ENCODE results near the gene URI1.
"Not testable (repeated sequence)": the region's sequence is repeated elsewhere in the genome, so short reads cannot be mapped to it uniquely, and the experiment has no call there.

Gene URI1

DNA sequence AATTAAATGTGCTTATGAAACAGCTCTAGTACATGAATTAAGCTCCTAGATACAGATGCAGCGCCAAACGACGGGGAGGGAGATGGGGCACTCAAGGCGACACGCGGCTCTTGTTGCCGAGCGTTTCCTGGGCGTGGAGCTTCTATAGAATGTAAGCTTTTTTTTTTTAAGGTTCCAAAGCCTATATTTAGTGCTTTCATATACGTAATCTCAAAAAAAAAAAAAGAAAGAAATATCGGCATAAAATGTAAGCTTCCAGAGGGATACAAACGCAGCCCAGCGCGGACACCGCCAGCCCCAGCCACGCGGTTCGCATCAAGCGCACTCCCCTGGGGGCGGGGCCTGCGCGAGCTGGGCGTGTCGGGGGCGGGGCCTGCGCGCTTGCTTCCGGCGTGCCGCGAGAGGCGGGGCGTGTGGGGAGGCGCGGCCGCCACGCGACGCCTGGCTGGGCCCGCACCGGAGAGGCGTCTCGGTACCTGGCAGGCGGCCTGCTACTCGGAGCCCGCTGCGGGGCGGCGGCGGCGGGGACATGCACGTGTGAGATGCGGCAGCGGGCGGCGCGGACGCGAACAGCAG, at the start of gene URI1:
Gene URI1 (plus strand): TSS at position 412 of the 576 bp plus-strand sequence. CDS start 309 bp downstream, outside the sequence.
- peak; percentile 94 for DNase-seq

- no peak for DNase-seq
These were observed 48.3 kb upstream of the URI1 start for GRCh38 chr19:29893606-29894284.

DNA sequence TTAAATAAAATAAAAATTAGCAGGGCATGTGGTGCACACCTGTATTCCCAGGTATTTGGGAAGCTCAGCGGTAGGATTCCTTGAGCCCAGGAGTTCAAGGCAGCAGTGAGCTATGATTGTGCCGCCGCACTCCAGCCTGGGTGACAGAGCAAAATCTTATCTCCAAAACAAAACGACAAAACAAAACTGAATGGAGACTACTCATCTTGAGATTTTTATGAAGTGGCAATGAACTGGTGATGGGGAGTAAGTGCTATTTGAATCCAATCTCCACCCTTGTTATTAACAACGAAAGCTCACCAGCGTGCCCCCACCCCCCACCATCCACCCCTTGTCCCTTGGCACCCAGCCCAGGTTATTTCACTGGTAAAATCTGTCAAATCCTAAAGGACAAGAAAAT, 45.2 kb upstream of the URI1 start:
- peak; percentile 22 for DNase-seq

- DNase-seq, result no peak
These were observed 44.6 kb upstream of the URI1 start for GRCh38 chr19:29897466-29897865.

DNA sequence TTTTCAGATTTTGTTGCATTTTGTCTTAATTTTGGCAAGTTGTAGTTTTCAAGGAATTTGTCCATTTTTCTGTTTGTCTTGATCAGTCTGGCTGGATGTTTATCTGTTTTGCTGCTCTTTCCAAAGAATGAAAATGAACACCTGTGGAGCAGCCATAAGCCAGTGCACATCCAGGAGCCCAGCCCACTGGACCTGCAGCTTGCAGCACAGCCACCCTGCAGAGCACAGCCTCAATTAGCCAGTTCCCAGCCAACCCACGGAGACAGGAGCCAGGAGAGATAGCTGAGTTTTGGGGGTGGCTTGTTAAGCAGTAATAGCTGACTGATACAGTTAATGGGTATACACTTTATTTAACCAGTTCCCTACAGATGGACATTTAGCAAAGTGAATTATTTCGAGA, 38.0 kb upstream of the URI1 start:
- no peak for DNase-seq

GRCh38 chr19:29908963-29909944, 32.8 kb upstream of the URI1 start:
- DNase-seq, result no peak

GRCh38 chr19:29914933-29915332, 27.1 kb upstream of the URI1 start:
- no peak for DNase-seq

- DNase-seq, result not testable (repeated sequence)
These were observed 26.2 kb upstream of the URI1 start for GRCh38 chr19:29915832-29916231.

GRCh38 chr19:29917911-29918310, 24.1 kb upstream of the URI1 start:
- no peak for DNase-seq

- DNase-seq, result no peak
These were observed 23.1 kb upstream of the URI1 start for GRCh38 chr19:29918891-29919290.

GRCh38 chr19:29922972-29923371, 19.1 kb upstream of the URI1 start:
- no peak for DNase-seq

- DNase-seq, result no peak
These were observed 18.4 kb upstream of the URI1 start for GRCh38 chr19:29923653-29924052.

DNA sequence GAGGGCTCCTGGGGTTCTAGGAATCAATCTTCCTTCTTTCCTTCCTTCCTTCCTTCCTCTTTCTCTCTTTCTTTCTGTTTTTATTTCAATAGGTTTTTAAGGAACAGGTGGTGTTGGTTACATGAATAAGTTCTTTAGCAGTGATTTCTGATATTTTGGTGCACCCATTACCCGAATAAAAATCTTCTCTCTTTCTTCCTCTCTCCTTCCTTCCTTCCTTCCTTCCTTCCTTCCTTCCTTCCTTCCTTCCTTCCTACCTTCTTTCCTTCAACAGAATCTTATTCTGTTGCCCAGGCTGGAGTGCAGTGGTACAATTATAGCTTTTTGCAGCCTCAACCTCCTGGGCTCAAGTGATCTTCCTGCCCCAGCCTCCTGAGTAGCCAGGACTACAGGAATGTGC, 16.0 kb upstream of the URI1 start:
- DNase-seq, result no peak

- DNase-seq, result no peak
These were observed 15.2 kb upstream of the URI1 start for GRCh38 chr19:29926801-29927200.

DNA sequence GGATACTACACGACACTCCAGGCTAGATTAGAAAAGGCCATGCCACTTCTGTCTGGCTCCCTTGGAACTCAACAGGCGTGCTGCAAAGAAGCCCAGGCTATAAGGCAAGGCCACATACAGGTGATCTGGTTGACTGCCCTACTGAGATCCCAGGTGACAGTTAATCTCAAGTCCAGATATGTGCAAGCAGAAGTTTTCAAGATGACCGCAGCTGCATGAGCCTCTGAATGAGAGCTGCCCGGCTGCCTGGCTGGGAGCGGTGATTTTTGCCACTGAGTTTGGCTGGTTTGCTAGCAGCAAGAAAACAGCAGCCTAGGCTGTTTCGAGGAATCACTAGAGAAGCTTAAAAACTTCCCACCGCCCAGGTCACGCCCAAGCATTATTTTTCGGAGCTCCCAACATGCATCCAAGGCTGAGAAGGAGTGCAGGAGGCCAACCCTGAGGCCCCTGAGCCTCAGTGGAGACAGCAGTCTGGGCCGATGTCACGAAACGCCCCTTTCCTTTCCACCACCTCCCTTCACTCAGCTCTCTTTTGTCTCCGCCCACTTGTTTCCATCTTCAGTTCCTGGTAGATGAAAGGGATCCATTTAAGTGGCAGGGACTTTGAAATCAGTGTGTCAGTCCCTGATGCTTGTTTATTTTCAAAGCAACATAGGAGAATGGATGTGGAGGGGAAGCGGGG, 14.0 kb upstream of the URI1 start:
- peak; percentile 16 for DNase-seq

DNA sequence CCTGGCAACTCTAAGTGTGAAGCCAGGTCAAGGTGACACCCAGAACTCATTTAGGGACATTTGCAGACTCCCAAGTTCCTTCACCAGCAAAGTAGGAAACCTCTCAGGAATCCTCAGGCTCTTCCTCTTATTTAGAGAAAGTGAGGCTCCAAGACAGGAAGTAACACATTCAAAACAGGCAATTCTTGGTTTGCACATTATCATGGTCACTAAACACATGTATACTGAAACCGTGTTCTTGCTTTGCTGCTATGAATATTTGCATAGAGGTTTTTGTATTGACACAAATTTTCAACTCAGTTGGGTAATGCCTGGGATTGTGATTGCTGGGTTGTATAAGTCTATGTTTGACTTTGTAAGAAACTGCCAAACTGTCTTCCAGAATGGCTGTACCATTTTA, 13.2 kb upstream of the URI1 start:
- no peak for DNase-seq

DNA sequence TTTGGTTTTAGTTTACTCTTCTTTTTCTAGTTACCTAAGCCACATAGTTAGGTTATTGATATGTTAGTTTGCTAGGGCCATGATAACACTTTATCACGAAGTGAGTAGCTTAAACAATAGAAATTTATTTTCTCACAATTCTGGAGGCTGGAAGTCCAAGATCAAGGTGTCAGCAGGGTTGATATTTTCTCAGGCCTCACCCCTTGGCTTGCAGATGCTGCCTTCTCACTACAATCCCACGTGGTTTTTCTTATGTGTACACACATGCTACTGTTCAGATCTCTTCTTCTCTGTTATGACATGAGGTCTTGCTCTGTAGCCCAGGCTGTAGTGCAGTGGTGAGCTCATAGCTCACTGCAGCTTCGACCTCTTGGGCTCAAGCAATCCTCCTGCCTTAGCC, 7.8 kb upstream of the URI1 start:
- no peak for DNase-seq

DNA sequence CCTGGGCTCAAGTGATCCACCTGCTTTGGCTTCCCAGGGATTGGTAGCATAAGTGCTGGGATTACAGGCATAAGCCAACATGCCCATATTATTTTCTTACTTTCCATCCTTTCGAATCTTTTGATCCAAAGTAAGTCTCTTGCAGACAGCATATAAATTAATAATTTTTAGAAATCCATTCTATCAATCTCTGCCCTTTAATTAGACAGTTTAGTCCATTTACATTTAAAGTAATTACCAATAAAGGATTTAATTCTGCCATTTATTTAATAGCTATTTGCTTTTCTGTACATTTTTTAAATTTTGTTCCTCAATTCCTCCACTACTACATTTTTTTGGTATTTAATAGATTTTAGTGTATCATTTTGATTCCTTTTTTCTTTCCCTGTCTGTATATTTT, 7.3 kb upstream of the URI1 start:
- no peak for DNase-seq

- DNase-seq, result no peak
These were observed 5.6 kb upstream of the URI1 start for GRCh38 chr19:29936409-29936808.

GRCh38 chr19:29939628-29940027, 2.4 kb upstream of the URI1 start:
- no peak for DNase-seq

- DNase-seq, result peak; percentile 27
These were observed 961 bp upstream of the URI1 start for GRCh38 chr19:29940971-29941585.

DNA sequence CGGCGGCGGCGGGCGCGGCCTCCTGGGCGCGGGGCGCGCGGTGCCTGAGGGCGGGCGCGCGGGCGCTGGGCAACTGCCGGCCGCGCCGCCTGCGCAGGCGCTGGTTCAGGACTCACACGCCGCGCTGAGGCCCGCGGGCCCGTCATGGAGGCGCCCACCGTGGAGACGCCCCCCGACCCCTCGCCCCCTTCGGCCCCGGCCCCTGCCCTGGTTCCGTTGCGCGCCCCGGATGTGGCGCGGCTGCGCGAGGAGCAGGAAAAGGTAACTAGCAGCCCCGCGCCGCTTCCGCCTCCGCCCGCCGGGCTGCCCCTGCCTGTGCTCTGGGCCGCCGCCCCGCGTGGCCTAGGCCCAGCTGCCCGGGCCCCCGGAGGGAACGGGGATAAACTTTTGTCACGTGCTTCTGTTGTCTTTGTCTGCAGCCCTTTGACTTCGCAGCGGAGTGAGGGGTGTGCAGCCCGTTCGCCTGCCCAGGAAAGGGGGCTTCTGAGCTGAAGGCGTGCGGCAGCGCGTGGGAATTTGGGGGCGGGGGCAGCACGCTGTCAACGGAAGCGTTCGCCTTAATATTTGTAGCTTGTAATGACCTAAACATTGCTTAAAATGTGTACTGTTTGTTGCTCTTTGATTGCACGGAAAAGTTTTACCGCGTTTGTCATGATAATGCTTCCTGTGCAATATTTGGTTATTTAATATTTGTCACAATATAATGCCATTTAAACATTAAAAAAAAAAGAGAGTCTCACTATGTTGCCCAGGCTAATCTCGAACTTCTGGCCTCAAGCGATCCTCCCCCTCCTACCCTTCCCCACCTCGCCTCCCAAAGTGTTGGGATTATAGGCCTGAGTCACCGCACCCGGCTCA, 594 bp downstream of the URI1 start:
- DNase-seq, result peak; percentile 86
